H9 (cell line): Measurements from ENCODE around the gene PLEKHN1. TPM values are rescaled to one million over a fixed set of nuclear protein-coding genes. Genes with fewer than 3 reads are reported as not detected.

Experiments used
- DNase-seq: peaks from one replicate; pipeline ENCODE4 v3.0.0-alpha.2; 2017
- H2AFZ ChIP-seq: one replicate; pipeline ENCODE4 v1.6.1; 2013; ENCODE audit warnings: mild to moderate bottlenecking, low read length, control low read depth, moderate library complexity
- H2AK5ac ChIP-seq: 2 replicates; pipeline ENCODE4 v1.6.1; 2013; ENCODE audit warnings: low read length, control low read depth, mixed read lengths; ENCODE audit not compliant: insufficient read length
- H2BK120ac ChIP-seq: one replicate; pipeline ENCODE4 v1.6.1; 2013; ENCODE audit warnings: low read depth, mild to moderate bottlenecking, low read length, control low read depth, inconsistent platforms; ENCODE audit not compliant: poor library complexity, severe bottlenecking
- H2BK12ac ChIP-seq: 2 replicates; pipeline ENCODE4 v1.6.1; 2013; ENCODE audit warnings: low read length, control low read depth, mixed read lengths, low read depth; ENCODE audit not compliant: insufficient read length
- H2BK15ac ChIP-seq: 2 replicates; pipeline ENCODE4 v1.6.1; 2013; ENCODE audit warnings: low read depth, low read length, control low read depth
- H2BK20ac ChIP-seq: one replicate; pipeline ENCODE4 v1.6.1; 2013; ENCODE audit warnings: low read depth, mild to moderate bottlenecking, low read length, control low read depth, inconsistent platforms; ENCODE audit not compliant: poor library complexity, severe bottlenecking
- H2BK5ac ChIP-seq: 2 replicates; pipeline ENCODE4 v1.6.1; 2013; ENCODE audit warnings: low read length, control low read depth, mixed read lengths; ENCODE audit not compliant: insufficient read length
- H3K14ac ChIP-seq: 2 replicates; pipeline ENCODE4 v1.6.1; 2013; ENCODE audit warnings: low read length, control low read depth; ENCODE audit not compliant: insufficient read depth
- H3K18ac ChIP-seq: 2 replicates; pipeline ENCODE4 v1.6.1; 2013; ENCODE audit warnings: low read depth, mild to moderate bottlenecking, mixed read lengths, low read length, control low read depth; ENCODE audit not compliant: insufficient read length
- H3K23ac ChIP-seq: 2 replicates; pipeline ENCODE4 v1.6.1; 2013; ENCODE audit warnings: low read length, control low read depth, mixed read lengths, low read depth; ENCODE audit not compliant: insufficient read length
- H3K23me2 ChIP-seq: 2 replicates; pipeline ENCODE4 v1.6.1; 2013; ENCODE audit warnings: low read depth, mild to moderate bottlenecking, mixed read lengths, low read length, control low read depth; ENCODE audit not compliant: insufficient read length, poor library complexity, severe bottlenecking
- H3K27ac ChIP-seq: 2 replicates; pipeline ENCODE4 v1.5.1; 2013; ENCODE audit warnings: low read length, control low read depth, mixed read lengths, low read depth; ENCODE audit not compliant: insufficient read length
- H3K27me3 ChIP-seq: 2 replicates; pipeline ENCODE4 v1.6.1; 2013; ENCODE audit warnings: low read length, control low read depth, inconsistent platforms; ENCODE audit not compliant: insufficient read depth
- H3K4ac ChIP-seq: 2 replicates; pipeline ENCODE4 v1.6.1; 2013; ENCODE audit warnings: low read depth, mild to moderate bottlenecking, control low read depth, inconsistent platforms, low read length, moderate library complexity
- H3K4me1 ChIP-seq: 2 replicates; pipeline ENCODE4 v1.6.1; 2013; ENCODE audit warnings: low read length, control low read depth, inconsistent platforms; ENCODE audit not compliant: insufficient read depth
- H3K4me2 ChIP-seq: 2 replicates; pipeline ENCODE4 v1.6.1; 2013; ENCODE audit warnings: low read length, control low read depth, mixed read lengths; ENCODE audit not compliant: insufficient read length, insufficient read depth
- H3K56ac ChIP-seq: 2 replicates; pipeline ENCODE4 v1.6.1; 2013; ENCODE audit warnings: low read depth, mild to moderate bottlenecking, mixed read lengths, low read length, control low read depth; ENCODE audit not compliant: insufficient read length
- H3K79me1 ChIP-seq: 2 replicates; pipeline ENCODE4 v1.6.1; 2013; ENCODE audit warnings: low read depth, mild to moderate bottlenecking, moderate library complexity, low read length, control low read depth, inconsistent platforms; ENCODE audit not compliant: insufficient read depth, poor library complexity, severe bottlenecking
- H3K79me2 ChIP-seq: 2 replicates; pipeline ENCODE4 v1.6.1; 2013; ENCODE audit warnings: low read length, control low read depth, inconsistent platforms; ENCODE audit not compliant: insufficient read depth
- H3K9ac ChIP-seq: 2 replicates; pipeline ENCODE4 v1.6.1; 2013; ENCODE audit warnings: low read length, control low read depth, mixed read lengths; ENCODE audit not compliant: insufficient read length; ENCODE audit errors: extremely low read depth
- H3K9me3 ChIP-seq: one replicate; pipeline ENCODE4 v1.6.1; 2013; ENCODE audit warnings: low read depth, low read length, inconsistent platforms; ENCODE audit not compliant: control insufficient read depth
- H3T11ph ChIP-seq: one replicate; pipeline ENCODE4 v1.6.1; 2013; ENCODE audit warnings: mild to moderate bottlenecking, low read length, control low read depth, inconsistent platforms
- H4K20me1 ChIP-seq: one replicate; pipeline ENCODE4 v1.6.1; 2013; ENCODE audit not compliant: control insufficient read depth, insufficient read length, insufficient read depth
- H4K5ac ChIP-seq: 2 replicates; pipeline ENCODE4 v1.6.1; 2013; ENCODE audit warnings: low read depth, mild to moderate bottlenecking, mixed read lengths, low read length, control low read depth; ENCODE audit not compliant: insufficient read length
- H4K8ac ChIP-seq: replicated peaks from 2 replicates; pipeline ENCODE4 v1.6.1; 2013; ENCODE audit warnings: low read length, control low read depth, mixed read lengths, low read depth; ENCODE audit not compliant: insufficient read length
- H4K91ac ChIP-seq: 2 replicates; pipeline ENCODE4 v1.6.1; 2013; ENCODE audit warnings: low read depth, mild to moderate bottlenecking, moderate library complexity, mixed read lengths, low read length, control low read depth; ENCODE audit not compliant: insufficient read length
- H3K27ac Mint-ChIP-seq, 3 experiments: 2 replicates in 2 of 3; 3 replicates in 1 of 3; pipeline ENCODE4 v1.8.0; 2020 to 2021; ENCODE audit warnings: mixed read lengths in 3 of 3, mild to moderate bottlenecking in 1 of 3, moderate library complexity in 1 of 3
- H3K27me3 Mint-ChIP-seq: 2 replicates; pipeline ENCODE4 v1.8.0; 2021; ENCODE audit warnings: low read depth, mild to moderate bottlenecking, moderate library complexity, mixed read lengths
- H3K36me3 Mint-ChIP-seq, 3 experiments: 2 replicates in 2 of 3; 3 replicates in 1 of 3; pipeline ENCODE4 v1.8.0; 2020 to 2021; ENCODE audit warnings: low read depth in 3 of 3, mixed read lengths in 3 of 3; ENCODE audit not compliant: insufficient read depth in 1 of 3
- H3K4me1 Mint-ChIP-seq, 2 experiments: 2 replicates each; pipeline ENCODE4 v1.8.0; 2020; ENCODE audit warnings: mixed read lengths in 2 of 2
- H3K4me3 Mint-ChIP-seq, 2 experiments: 2 replicates in 1 of 2; 3 replicates in 1 of 2; pipeline ENCODE4 v1.8.0; 2020 to 2021; ENCODE audit warnings: mild to moderate bottlenecking in 2 of 2, mixed read lengths in 2 of 2, moderate library complexity in 1 of 2
- H3K9me3 Mint-ChIP-seq, 2 experiments: 2 replicates in 1 of 2; 3 replicates in 1 of 2; pipeline ENCODE4 v1.8.0; 2020; ENCODE audit warnings: mild to moderate bottlenecking in 2 of 2, mixed read lengths in 2 of 2, moderate library complexity in 1 of 2
- CTCF ChIP-seq: fragments of 200-600 bp; sonication (generic); conservative IDR thresholded peaks from 3 replicates; pipeline ENCODE4 v1.8.0; 2021; ENCODE audit warnings: antibody characterized with exemption, mild to moderate bottlenecking
- WGBS: extraction: QIAGEN DNeasy Blood & Tissue Kit; methylation state at CpG from one replicate; pipeline ENCODE4 v1.1.7; 2013; ENCODE audit warnings: missing lambda C conversion rate, low lambda C conversion rate, mixed read lengths; ENCODE audit not compliant: insufficient read length; ENCODE audit errors: extremely low coverage; 5-methylcytosine and 5-hydroxymethylcytosine counted together
- total RNA-seq: library from RNA; stranded (reverse); gene quantifications from 2 replicates; pipeline ENCODE4 v1.2.1, GENCODE V29; 2021

The PLEKHN1 gene
- total RNA-seq, 1 experiment from 2014 or later: 3.0 TPM

DNA sequence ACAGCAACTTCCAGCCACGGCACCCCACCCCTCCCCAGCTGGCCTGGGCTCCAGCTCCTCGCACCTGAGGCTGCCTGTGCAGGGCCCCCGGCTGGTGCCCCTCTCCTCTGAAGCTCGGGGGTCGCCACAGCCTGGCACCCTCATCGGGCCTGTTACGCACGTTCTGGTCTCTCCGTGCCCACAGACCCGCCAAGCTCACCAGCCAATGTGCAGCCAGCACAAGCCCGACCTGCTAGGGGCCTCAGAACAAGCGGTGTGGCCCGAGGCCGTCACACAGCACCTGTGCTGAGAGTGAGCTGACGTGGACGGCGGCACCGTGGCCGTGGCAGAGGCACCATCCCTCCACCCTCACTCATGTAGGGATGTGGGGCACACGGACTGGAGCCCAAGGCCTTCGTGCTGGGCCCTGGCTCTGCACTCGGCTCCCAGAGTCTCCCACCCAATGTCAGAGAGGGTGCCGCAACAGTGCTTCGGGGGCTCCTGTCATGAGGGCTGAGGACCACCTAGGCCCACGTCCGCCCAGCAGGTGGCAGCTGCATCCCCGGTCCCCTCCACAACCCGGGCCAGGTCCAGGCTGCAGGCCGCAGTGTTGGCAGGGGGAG, 46.9 kb upstream of the PLEKHN1 start:
- H3K23me2 ChIP-seq: no peaks in the 10 kb centered on the region
- no peak overlapping the region for H3K4me3 Mint-ChIP-seq
- H3K14ac ChIP-seq: no peak overlapping the region
- H4K8ac ChIP-seq: no peak overlapping the region
- no peak overlapping the region for H2AFZ ChIP-seq
- no peak overlapping the region for H3K4ac ChIP-seq
- H3K27me3 ChIP-seq: peaks cover 41% of the 10 kb centered on the region
- no peak overlapping the region for H2BK12ac ChIP-seq
- no peak for DNase-seq
- no peak overlapping the region for H4K91ac ChIP-seq
- no peak overlapping the region for H3K9ac ChIP-seq
- no peak overlapping the region for H2BK5ac ChIP-seq
- H3K9me3 Mint-ChIP-seq: peaks cover 2 to 5% of the 10 kb centered on the region in 2 experiments; a peak in 2 of 5 replicates
- no peak overlapping the region for H3K4me2 ChIP-seq
- no peak overlapping the region for H3T11ph ChIP-seq
- no peak overlapping the region for H2BK15ac ChIP-seq
- H3K9me3 ChIP-seq: no peaks in the 10 kb centered on the region
- peaks cover 17 to 22% of the 10 kb centered on the region in 2 experiments for H3K4me1 Mint-ChIP-seq
- peaks cover 92% of the 10 kb centered on the region for H3K27me3 Mint-ChIP-seq
- no peak for TF ChIP-seq CTCF
- H2BK120ac ChIP-seq: no peak overlapping the region
- H4K5ac ChIP-seq: no peak overlapping the region
- no peak overlapping the region for H3K18ac ChIP-seq
- no peak overlapping the region for H2BK20ac ChIP-seq
- H3K36me3 Mint-ChIP-seq: peaks cover 0 to 4% (median 0%) of the 10 kb centered on the region in 3 experiments; a peak in 3 of 7 replicates
- H2AK5ac ChIP-seq: no peak overlapping the region
- peaks cover 6% of the 10 kb centered on the region for H4K20me1 ChIP-seq
- no peaks in the 10 kb centered on the region for H3K4me1 ChIP-seq
- H3K27ac Mint-ChIP-seq: no peak overlapping the region
- H3K27ac ChIP-seq: no peak overlapping the region
- H3K23ac ChIP-seq: no peak overlapping the region
- no peaks in the 10 kb centered on the region for H3K79me2 ChIP-seq
- no peak overlapping the region for H3K56ac ChIP-seq
- H3K79me1 ChIP-seq: no peaks in the 10 kb centered on the region
- no CpG with 5 or more reads among the region's 29 CpGs for WGBS
